Stomach (tissue), 4 donors: ENCODE measurements around the gene IL13.

Experiments used
- EP300 ChIP-seq: sonication (generic); formaldehyde crosslinking; IDR thresholded peaks from one replicate; pipeline ENCODE4 v1.6.1; 2017; ENCODE audit warnings: antibody characterized with exemption
- POLR2A ChIP-seq, 4 donors: fragments of 450-650 bp; IDR thresholded peaks; one replicate each; pipeline ENCODE4 v1.6.1; 2016; ENCODE audit warnings: antibody characterized with exemption in 4 of 4, control low read depth in 2 of 4, mild to moderate bottlenecking in 1 of 4, moderate library complexity in 1 of 4
- POLR2AphosphoS5 ChIP-seq, 3 donors: sonication (generic); formaldehyde crosslinking; IDR thresholded peaks; one replicate each; pipeline ENCODE4 v1.6.1; 2016; ENCODE audit warnings: antibody characterized with exemption in 3 of 3
- TF ChIP-seq, protein P1 (sequence below), 7 experiments: fragments of 450-650 bp in 4 of 7; fragments of 200-600 bp in 3 of 7; sonication (generic) in 3 of 7; IDR thresholded peaks; one replicate each; pipeline ENCODE4 v1.5.1; 2016 to 2019; ENCODE audit warnings: antibody characterized with exemption in 7 of 7, control low read depth in 2 of 7, mild to moderate bottlenecking in 1 of 7

DNA sequence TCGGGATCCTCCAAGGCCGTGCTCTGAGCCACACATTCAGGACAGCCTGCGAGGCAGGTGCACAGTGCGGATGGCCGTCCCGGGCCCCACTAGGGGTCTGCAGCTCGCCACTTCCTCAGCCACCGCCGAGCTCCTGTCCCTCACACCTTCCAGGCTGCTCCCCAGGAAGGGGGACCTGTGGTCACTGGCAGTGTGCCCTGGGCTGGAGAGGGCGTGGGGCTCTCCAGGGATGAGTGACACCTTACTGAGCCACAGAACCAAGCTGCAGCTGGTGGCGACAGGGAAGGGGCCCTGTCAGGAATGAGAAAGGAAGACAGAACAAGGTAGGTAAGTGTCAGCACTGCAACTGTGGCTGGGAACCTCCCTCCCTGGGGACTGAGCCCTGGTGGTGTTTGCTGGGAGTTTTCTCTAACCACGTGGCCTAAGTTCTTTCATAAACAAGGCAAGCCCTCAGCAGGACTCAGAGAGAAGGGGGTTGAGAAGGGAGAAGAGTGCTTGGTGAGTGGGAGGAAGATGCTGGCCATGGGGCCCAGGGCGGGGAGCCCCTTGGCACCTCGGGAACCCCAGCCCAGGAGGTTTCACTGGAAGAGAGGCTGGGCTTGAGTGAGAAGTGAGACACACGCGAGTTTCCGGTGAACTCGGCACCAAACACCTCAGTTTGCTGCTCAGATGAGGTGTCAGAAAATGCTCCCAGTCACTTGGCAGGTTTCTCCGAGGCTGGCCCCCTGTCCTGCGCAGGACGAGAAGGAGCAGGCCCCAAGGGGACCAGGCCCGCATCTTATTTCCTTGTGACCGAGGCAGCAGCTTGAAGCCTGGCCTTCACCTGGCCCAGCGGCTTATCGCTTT is 5.2 kb downstream of the IL13 start:
- TF ChIP-seq, protein P1, sequence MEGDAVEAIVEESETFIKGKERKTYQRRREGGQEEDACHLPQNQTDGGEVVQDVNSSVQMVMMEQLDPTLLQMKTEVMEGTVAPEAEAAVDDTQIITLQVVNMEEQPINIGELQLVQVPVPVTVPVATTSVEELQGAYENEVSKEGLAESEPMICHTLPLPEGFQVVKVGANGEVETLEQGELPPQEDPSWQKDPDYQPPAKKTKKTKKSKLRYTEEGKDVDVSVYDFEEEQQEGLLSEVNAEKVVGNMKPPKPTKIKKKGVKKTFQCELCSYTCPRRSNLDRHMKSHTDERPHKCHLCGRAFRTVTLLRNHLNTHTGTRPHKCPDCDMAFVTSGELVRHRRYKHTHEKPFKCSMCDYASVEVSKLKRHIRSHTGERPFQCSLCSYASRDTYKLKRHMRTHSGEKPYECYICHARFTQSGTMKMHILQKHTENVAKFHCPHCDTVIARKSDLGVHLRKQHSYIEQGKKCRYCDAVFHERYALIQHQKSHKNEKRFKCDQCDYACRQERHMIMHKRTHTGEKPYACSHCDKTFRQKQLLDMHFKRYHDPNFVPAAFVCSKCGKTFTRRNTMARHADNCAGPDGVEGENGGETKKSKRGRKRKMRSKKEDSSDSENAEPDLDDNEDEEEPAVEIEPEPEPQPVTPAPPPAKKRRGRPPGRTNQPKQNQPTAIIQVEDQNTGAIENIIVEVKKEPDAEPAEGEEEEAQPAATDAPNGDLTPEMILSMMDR (IDR thresholded peaks at IDR 0.05) = no peak
- TF ChIP-seq POLR2AphosphoS5 (IDR thresholded peaks at IDR 0.05) (no peak), POLR2A (IDR thresholded peaks at IDR 0.05) (no peak), EP300 (no peak)
